ENCODE measurements around the gene OTUD3. TPM values are rescaled to one million over a fixed set of nuclear protein-coding genes. Genes with fewer than 3 reads are reported as not detected.

Gene OTUD3
- 1 to 10 TPM; 5.8 to 8.2 (median 6.7) TPM for total RNA-seq

GRCh38 chr1:19882111-19883071, at the start of gene OTUD3:
Gene OTUD3, plus strand, starts transcription at chr1:19882395. Its CDS starts 119 bp downstream, at chr1:19882514.
- Histone ChIP-seq H3K4me1 (peaks cover 12 to 23% of the 10 kb centered on the region in 2 donors), H3K4me3 (replicated peaks in 1 of 3) (peak within 1 kb of the TSS; percentile 60 to 87 (median 73)), H3K27me3 (no peaks in the 10 kb centered on the region), H3K27ac (peak within 1 kb of the TSS; percentile 82 to 87 (median 84)), H3K9me3 (no peaks in the 10 kb centered on the region), H3K36me3 (no peaks in the 10 kb centered on the region)
- DNase-seq: peak; percentile 95 to 96
- intact Hi-C loops (cut with DNase I): loop anchor here (10.0 kb wide), 1 partner anchor 88 kb away; the partner anchor contains the start of gene TMCO4
- TF ChIP-seq POLR2A (IDR thresholded peaks at IDR 0.05): peak in 1 of 2 donors; percentile 92
- TF ChIP-seq CTCF (IDR thresholded peaks at IDR 0.05): peak; percentile 51 to 94 (median 90)
- WGBS, 2 donors: 0 to 1% methylated on average over 40 to 43 of the region's 97 CpGs

GRCh38 chr1:19835578-19835977, 46.6 kb upstream of the OTUD3 start:
- intact Hi-C loops (cut with DNase I): no loop called here
- no peaks in the 10 kb centered on the region for H3K36me3 ChIP-seq
- WGBS, 2 donors: 92 to 93% methylated on average over 4 of the region's 4 CpGs

GRCh38 chr1:19837866-19838265, 44.3 kb upstream of the OTUD3 start:
- no peak overlapping the region for H3K4me3 ChIP-seq (replicated peaks in 1 of 3)
- 60 to 64% methylated on average over 2 of the region's 2 CpGs for WGBS, 2 donors
- TF ChIP-seq POLR2A (IDR thresholded peaks at IDR 0.05) (no peak), CTCF (IDR thresholded peaks at IDR 0.05) (no peak)

More at GRCh38 chr1:19835578-19835977, 46.6 kb upstream of the OTUD3 start:
- H3K4me1 ChIP-seq: no peaks in the 10 kb centered on the region
- no peak overlapping the region for H3K27ac ChIP-seq
- TF ChIP-seq CTCF (IDR thresholded peaks at IDR 0.05) (no peak), POLR2A (IDR thresholded peaks at IDR 0.05) (no peak)
- no peak overlapping the region for H3K4me3 ChIP-seq (replicated peaks in 1 of 3)
- H3K27me3 ChIP-seq: no peaks in the 10 kb centered on the region
- no peak for DNase-seq
- H3K9me3 ChIP-seq: no peaks in the 10 kb centered on the region

GRCh38 chr1:19840228-19840627, 42.0 kb upstream of the OTUD3 start:
- intact Hi-C loops (cut with DNase I): no loop called here
- Histone ChIP-seq H3K4me3 (replicated peaks in 1 of 3) (no peak overlapping the region), H3K9me3 (no peaks in the 10 kb centered on the region), H3K4me1 (peaks cover 4 to 5% of the 10 kb centered on the region in 2 donors), H3K27ac (no peak overlapping the region), H3K36me3 (no peaks in the 10 kb centered on the region), H3K27me3 (no peaks in the 10 kb centered on the region)
- no peak for DNase-seq
- TF ChIP-seq CTCF (IDR thresholded peaks at IDR 0.05): no peak
- no peak for TF ChIP-seq POLR2A (IDR thresholded peaks at IDR 0.05)

More at GRCh38 chr1:19837866-19838265, 44.3 kb upstream of the OTUD3 start:
- intact Hi-C loops (cut with DNase I): no loop called here
- Histone ChIP-seq H3K27ac (no peak overlapping the region), H3K36me3 (no peaks in the 10 kb centered on the region), H3K9me3 (no peaks in the 10 kb centered on the region), H3K4me1 (no peaks in the 10 kb centered on the region), H3K27me3 (no peaks in the 10 kb centered on the region)
- no peak for DNase-seq
